Panc1 (cell line): ENCODE results near the gene SH3TC1. TPM values are rescaled to one million over a fixed set of nuclear protein-coding genes. Genes with fewer than 3 reads are reported as not detected.

ENCODE experiments used
- ATAC-seq: fragments of 200-7000 bp; cut with Tn5 transposase; 2 replicates; pipeline ENCODE4 v1.9.1; 2020; ENCODE audit warnings: mild to moderate bottlenecking, moderate library complexity
- BruUV-seq: library from RNA; stranded (reverse); fragments of 400-500 nt; replicated peaks from 2 replicates; lab custom pipeline; 2021; lab: Mats Ljungman, UMichigan
- CTCF ChIA-PET: fragments of 300-600 bp; sonication (Branson Sonifier 250); formaldehyde crosslinking; loops from one replicate; lab custom pipeline; 2022; ENCODE audit warnings: antibody characterized with exemption; lab: Charles Lee
- POLR2A ChIA-PET: fragments of 300-600 bp; sonication (Branson Sonifier 250); formaldehyde crosslinking; loops from one replicate; lab custom pipeline; 2022; ENCODE audit warnings: antibody characterized with exemption; lab: Charles Lee
- DNase-seq: peaks from one replicate; pipeline ENCODE4 v3.0.0-alpha.2; 2010; ENCODE audit warnings: low read depth, low spot score
- H3K27ac ChIP-seq: 2 replicates; pipeline ENCODE4 v1.5.1; 2011; ENCODE audit warnings: mild to moderate bottlenecking, low read length, inconsistent platforms
- H3K27me3 ChIP-seq: fragments of 200-500 bp; sonication (Bioruptor generic); 2 replicates; pipeline ENCODE4 v1.6.0; 2014; ENCODE audit warnings: low read length, inconsistent platforms; ENCODE audit not compliant: control insufficient read depth, insufficient read depth
- H3K36me3 ChIP-seq: fragments of 200-500 bp; sonication (Bioruptor generic); 2 replicates; pipeline ENCODE4 v1.5.1; 2014; ENCODE audit warnings: inconsistent platforms, mild to moderate bottlenecking, low read length, moderate library complexity; ENCODE audit not compliant: control insufficient read depth, insufficient read depth
- H3K4me1 ChIP-seq: 2 replicates; pipeline ENCODE4 v1.5.1; 2011; ENCODE audit warnings: inconsistent platforms, mild to moderate bottlenecking, low read length, moderate library complexity; ENCODE audit not compliant: control insufficient read depth, insufficient read depth
- H3K4me3 ChIP-seq, 2 experiments: 2 replicates each; pipeline ENCODE4 v1.5.1; 2011 to 2012; ENCODE audit warnings: low read depth in 2 of 2, low read length in 2 of 2, mild to moderate bottlenecking in 2 of 2, inconsistent platforms in 1 of 2, moderate library complexity in 1 of 2
- H3K9me3 ChIP-seq: fragments of 200-500 bp; sonication (Bioruptor generic); 2 replicates; pipeline ENCODE4 v1.5.1; 2014; ENCODE audit warnings: low read depth, mild to moderate bottlenecking, inconsistent platforms, low read length, moderate library complexity; ENCODE audit not compliant: control insufficient read depth, insufficient read depth
- CTCF ChIP-seq: fragments of 450-650 bp; IDR thresholded peaks from 2 replicates; pipeline ENCODE4 v1.5.1; 2017; ENCODE audit warnings: mild to moderate bottlenecking
- POLR2AphosphoS5 ChIP-seq: IDR thresholded peaks from 2 replicates; pipeline ENCODE4 v1.6.1; 2012; ENCODE audit warnings: mild to moderate bottlenecking, low read depth, low read length, moderate library complexity
- REST ChIP-seq, 2 experiments: IDR thresholded peaks; 2 replicates each; pipeline ENCODE4 v1.6.1; 2011 to 2012; ENCODE audit warnings: low read depth in 2 of 2, control low read depth in 1 of 2, low read length in 1 of 2, mild to moderate bottlenecking in 1 of 2, moderate library complexity in 1 of 2; ENCODE audit not compliant: insufficient read depth in 1 of 2
- SIN3A ChIP-seq: IDR thresholded peaks from 2 replicates; pipeline ENCODE4 v1.6.1; 2012; ENCODE audit warnings: low read depth, mild to moderate bottlenecking, low read length, moderate library complexity, borderline replicate concordance; ENCODE audit not compliant: insufficient read depth
- TCF7L2 ChIP-seq: IDR thresholded peaks from 2 replicates; pipeline ENCODE4 v1.6.1; 2011; ENCODE audit warnings: mild to moderate bottlenecking, low read depth, low read length, inconsistent platforms
- in situ Hi-C: cut with HindIII; loops from 2 replicates; pipeline ENCODE4 v1.10.0; 2016; ENCODE audit warnings: low sequenced_read_pairs, low pct_unique_long_range_greater_than_20kb
- intact Hi-C: fragments of 100-400 bp; cut with micrococcal nuclease; formaldehyde crosslinking; loops from one replicate; pipeline ENCODE4 v1.10.0; 2022; ENCODE audit not compliant: unreplicated experiment
- total RNA-seq: library from RNA; stranded (reverse); gene quantifications from one replicate; pipeline ENCODE4 v1.2.1, GENCODE V29; 2021; ENCODE audit not compliant: unreplicated experiment

SH3TC1 gene
- total RNA-seq, 1 experiment from 2014 or later = 4.5 TPM

GRCh38 chr4:8235224-8235623, 36.1 kb downstream of the SH3TC1 start:
- no peaks in the 10 kb centered on the region for H3K27me3 ChIP-seq
- in situ Hi-C loops = no loop called here
- H3K9me3 ChIP-seq = no peaks in the 10 kb centered on the region
- BruUV-seq = no TSS peak
- H3K4me3 ChIP-seq = no peak overlapping the region
- POLR2A ChIA-PET = no interaction called here
- CTCF ChIA-PET = no interaction called here
- ATAC-seq = no peak
- DNase-seq = no peak
- intact Hi-C loops = no loop called here
- H3K27ac ChIP-seq = no peak overlapping the region
- TF ChIP-seq POLR2AphosphoS5 (no peak), SIN3A (no peak)
- H3K4me1 ChIP-seq = no peaks in the 10 kb centered on the region; the same call in 1 of the 2 replicates
- H3K36me3 ChIP-seq = no peaks in the 10 kb centered on the region

GRCh38 chr4:8235686-8236085, 36.6 kb downstream of the SH3TC1 start:
- no peak overlapping the region for H3K4me3 ChIP-seq
- TF ChIP-seq CTCF (no peak), REST (IDR thresholded peaks at IDR 0.05; ENCODE audit: insufficient read depth in 1 of 2, low read depth in 2 of 2, low read length in 1 of 2) (no peak), TCF7L2 (no peak), POLR2AphosphoS5 (no peak), SIN3A (no peak)
- ChIA-PET CTCF (interaction anchor here (0.7 kb wide), 1 partner anchor 59 kb away, joined by 4 read pairs; no protein-coding TSS in a partner anchor), POLR2A (no interaction called here)
- DNase-seq (no peak), ATAC-seq (no peak)
- no peak overlapping the region for H3K27ac ChIP-seq
- no TSS peak for BruUV-seq
- H3K27me3 ChIP-seq = no peaks in the 10 kb centered on the region
- H3K4me1 ChIP-seq = no peaks in the 10 kb centered on the region; the same call in 1 of the 2 replicates
- in situ Hi-C loops (no loop called here), intact Hi-C loops (no loop called here)
- H3K36me3 ChIP-seq = no peaks in the 10 kb centered on the region
- no peaks in the 10 kb centered on the region for H3K9me3 ChIP-seq

GRCh38 chr4:8236106-8236919, 37.2 kb downstream of the SH3TC1 start:
- intact Hi-C loops (no loop called here), in situ Hi-C loops (no loop called here)
- no peak for TF ChIP-seq CTCF
- no peak for TF ChIP-seq TCF7L2
- no peak for TF ChIP-seq POLR2AphosphoS5
- TF ChIP-seq REST (IDR thresholded peaks at IDR 0.05; ENCODE audit: insufficient read depth in 1 of 2, low read depth in 2 of 2, low read length in 1 of 2) = no peak
- no peak for TF ChIP-seq SIN3A
- Histone ChIP-seq H3K27ac (no peak overlapping the region), H3K36me3 (no peaks in the 10 kb centered on the region), H3K4me3 (no peak overlapping the region), H3K4me1 (no peaks in the 10 kb centered on the region; the same call in 1 of the 2 replicates), H3K27me3 (no peaks in the 10 kb centered on the region), H3K9me3 (no peaks in the 10 kb centered on the region)
- CTCF ChIA-PET = interaction anchor here (0.7 kb wide), 1 partner anchor 59 kb away, joined by 4 read pairs; no protein-coding TSS in a partner anchor
- BruUV-seq = no TSS peak
- POLR2A ChIA-PET = no interaction called here
- DNase-seq = no peak
- 0 out of 2 replicates have a peak, but pooled peaks have one; percentile 4 for ATAC-seq
